ENCODE results near the gene MRPL24. TPM values are rescaled to one million over a fixed set of nuclear protein-coding genes. Genes with fewer than 3 reads are reported as not detected.

MRPL24 gene
- polyA plus RNA-seq, 2 of the 4 experiments (the other 2 are of a cell fraction) = 170 to 198 TPM

- ATAC-seq = peak; percentile 41 to 57; a peak in 4 of 6 replicates
- Histone ChIP-seq H3K4me3 (peak overlapping the region; percentile 89), H3K4me1 (peaks cover 35% of the 10 kb centered on the region), H3K27ac (peak overlapping the region in 1 of 2 experiments; percentile 93; a peak in 2 of 6 replicates), H3K9me3 (no peaks in the 10 kb centered on the region), H3K4me2 (peak overlapping the region; percentile 95)
- CTCF ChIA-PET = interaction anchor here (0.7 to 42.3 kb wide), 62 partner anchors 9 to 356 kb away, joined by 3 to 2258 read pairs (median 6); partner anchors contain the start of genes BCAN, CRABP2, HDGF and INSRR
- FAIRE-seq = no peak
- POLR2A ChIA-PET = interaction anchor here (0.6 to 4.4 kb wide), 4 partner anchors 14 to 40 kb away, joined by 7 to 90 read pairs (median 11); partner anchors contain the start of genes MRPL24 and PRCC
- peak; percentile 79 to 91 for DNase-seq (ENCODE audit: low read depth in 1 of 2, low spot score in 1 of 2)
- peak; percentile 65 for TF ChIP-seq CTCF (IDR thresholded peaks at IDR 0.05)
- TF ChIP-seq RAD21 (conservative IDR thresholded peaks at IDR 0.05 in 1 of 2, IDR thresholded peaks at IDR 0.05 in 1 of 2) = peak; percentile 73 to 79
- TF ChIP-seq EP300 (IDR thresholded peaks at IDR 0.05) = no peak
- TF ChIP-seq ZC3H11A (IDR thresholded peaks at IDR 0.05) = no peak
- peak; percentile 65 for TF ChIP-seq SMC3 (IDR thresholded peaks at IDR 0.05)
- peak; percentile 30; the same call in 1 of the 2 replicates for TF ChIP-seq MAX (IDR thresholded peaks at IDR 0.05)
- no peak for TF ChIP-seq MYC (IDR thresholded peaks at IDR 0.05; ENCODE audit: borderline replicate concordance, low read length)
- 34% methylated on average over 15 of the region's 15 CpGs for WGBS (ENCODE audit: missing lambda C conversion rate)
Measured at GRCh38 chr1:156726549-156727226, 14.2 kb downstream of the MRPL24 start.

- CTCF ChIA-PET = interaction anchor here (0.6 to 42.3 kb wide), 69 partner anchors 10 to 355 kb away, joined by 3 to 2258 read pairs (median 5); partner anchors contain the start of genes BCAN, CRABP2, HDGF and INSRR
- Histone ChIP-seq H3K4me3 (peak overlapping the region; percentile 89), H3K4me2 (peak overlapping the region; percentile 95), H3K4me1 (peaks cover 35% of the 10 kb centered on the region), H3K9me3 (no peaks in the 10 kb centered on the region), H3K27ac (peak overlapping the region; percentile 7 to 49; a peak in 4 of 6 replicates)
- peak; percentile 89 for DNase-seq (ENCODE audit: low read depth in 1 of 2, low spot score in 1 of 2)
- POLR2A ChIA-PET = interaction anchor here (0.6 to 4.4 kb wide), 4 partner anchors 15 to 41 kb away, joined by 7 to 90 read pairs (median 11); partner anchors contain the start of genes MRPL24 and PRCC
- peak; percentile 70 to 81 for ATAC-seq
- no peak for FAIRE-seq
- 16% methylated on average over 18 of the region's 18 CpGs for WGBS (ENCODE audit: missing lambda C conversion rate)
- TF ChIP-seq CTCF (IDR thresholded peaks at IDR 0.05) (peak; percentile 97), HEYL (CRISPR knock-in tag; IDR thresholded peaks at IDR 0.05) (no peak), CHD4 (IDR thresholded peaks at IDR 0.05; ENCODE audit: borderline replicate concordance) (no peak), PBX3 (IDR thresholded peaks at IDR 0.05) (no peak), MAX (IDR thresholded peaks at IDR 0.05) (peak; percentile 64; the same call in 1 of the 2 replicates), SREBF2 (IDR thresholded peaks at IDR 0.05) (no peak), RNF2 (IDR thresholded peaks at IDR 0.05; ENCODE audit: borderline replicate concordance, low read depth) (no peak), HOXB5 (CRISPR knock-in tag; IDR thresholded peaks at IDR 0.05) (no peak), FOSB (CRISPR knock-in tag; IDR thresholded peaks at IDR 0.05) (no peak), HDAC2 (IDR thresholded peaks at IDR 0.05) (no peak), BHLHE40 (IDR thresholded peaks at IDR 0.05; ENCODE audit: low read depth, low read length) (no peak), BCL3 (IDR thresholded peaks at IDR 0.05) (no peak), KDM5A (IDR thresholded peaks at IDR 0.05) (no peak), JUN (IDR thresholded peaks at IDR 0.05) (no peak), EHMT2 (IDR thresholded peaks at IDR 0.05; ENCODE audit: low read depth) (no peak), POLR2AphosphoS2 (conservative IDR thresholded peaks at IDR 0.05; ENCODE audit: low read length) (no peak), HES2 (IDR thresholded peaks at IDR 0.05) (no peak), REST (IDR thresholded peaks at IDR 0.05) (no peak)
Measured at GRCh38 chr1:156725683-156726280, 15.1 kb downstream of the MRPL24 start.

Data from A549 (cell line).